Measurements from ENCODE around the gene OR4C11. TPM values are rescaled to one million over a fixed set of nuclear protein-coding genes. Genes with fewer than 3 reads are reported as not detected.

OR4C11 gene
- total and polyA plus RNA-seq, 2 experiments from 2014 or later: not detected

GRCh38 chr11:55655096-55655495 lies 47.7 kb upstream of the OR4C11 start (continued):
- TF ChIP-seq ZNF462 (CRISPR knock-in tag; IDR thresholded peaks at IDR 0.05) (no peak), EZH2phosphoT487 (IDR thresholded peaks at IDR 0.05; ENCODE audit: unreplicated experiment) (no peak), POLR2AphosphoS5 (IDR thresholded peaks at IDR 0.05; ENCODE audit: low read depth) (no peak), JUNB (IDR thresholded peaks at IDR 0.05; ENCODE audit: unreplicated experiment) (no peak), REST (IDR thresholded peaks at IDR 0.05; ENCODE audit: unreplicated experiment) (no peak), NANOG (IDR thresholded peaks at IDR 0.05; ENCODE audit: borderline replicate concordance) (no peak), ETS1 (IDR thresholded peaks at IDR 0.05) (no peak), STAT1 (IDR thresholded peaks at IDR 0.05; ENCODE audit: unreplicated experiment) (no peak), CREB1 (CRISPR knock-in tag; IDR thresholded peaks at IDR 0.05; ENCODE audit: low read depth) (no peak), EZH2 (IDR thresholded peaks at IDR 0.05; ENCODE audit: low read depth, unreplicated experiment) (no peak)
